K562 (cell line): ENCODE measurements around the gene TPI1. TPM values are rescaled to one million over a fixed set of nuclear protein-coding genes. Genes with fewer than 3 reads are reported as not detected.
A peak's percentile ranks its signal among the peaks of the same experiment; 100 is the strongest.

Source experiments
- ATAC-seq: fragments of 200-7000 bp; cut with Tn5 transposase; 3 replicates; pipeline ENCODE4 v1.9.1; 2020; ENCODE audit warnings: moderate library complexity
- BruUV-seq: library from RNA; stranded (reverse); fragments of 400-500 nt; replicated peaks from 2 replicates; lab custom pipeline; 2021; lab: Mats Ljungman, UMichigan
- CTCF ChIA-PET: fragments of 300-600 bp; formaldehyde crosslinking; extraction: SDS; loops from one replicate; lab custom pipeline; 2021; ENCODE audit warnings: low intra/inter-chr PET ratio; lab: Yijun Ruan, JAX
- POLR2A ChIA-PET: fragments of 300-600, 350-650 bp; sonication (Branson Sonifier 250); formaldehyde crosslinking; extraction: SDS; loops from one replicate; lab custom pipeline; 2021; ENCODE audit warnings: antibody characterized with exemption, inconsistent platforms; lab: Yijun Ruan, JAX
- DNase-seq, 4 experiments: peaks; one replicate each; pipeline versions ENCODE4 v3.0.0 to v3.0.0-alpha.2; 2011 to 2018; ENCODE audit warnings: low spot score in 3 of 4, mixed read lengths in 3 of 4; ENCODE audit errors: extremely low read depth in 1 of 4
- FAIRE-seq: peaks from 2 replicates; lab custom pipeline; 2011; peaks lifted over from hg19 to GRCh38; lab: Jason Lieb, UNC
- H2AFZ ChIP-seq: 2 replicates; pipeline ENCODE4 v1.6.0; 2011; ENCODE audit warnings: low read depth, low read length, control low read depth, inconsistent platforms
- H3K27ac ChIP-seq: fragments of 200-600 bp; 3 replicates; pipeline ENCODE4 v1.8.0; 2011; ENCODE audit warnings: low read depth, mild to moderate bottlenecking, control low read depth, inconsistent platforms, low read length, moderate library complexity, mixed read lengths; ENCODE audit errors: extremely low read depth
- H3K27me3 ChIP-seq, 2 experiments: fragments of 300-600 bp in 1 of 2; 2 replicates in 1 of 2; 3 replicates in 1 of 2; pipeline versions ENCODE4 v1.6.0 to v1.8.0; 2011; ENCODE audit warnings: inconsistent platforms in 2 of 2, low read length in 2 of 2, mild to moderate bottlenecking in 1 of 2, mixed read lengths in 1 of 2, moderate library complexity in 1 of 2; ENCODE audit not compliant: control insufficient read depth in 2 of 2, insufficient read depth in 2 of 2
- H3K36me3 ChIP-seq: fragments of 300-600 bp; 3 replicates; pipeline ENCODE4 v1.8.0; 2011; ENCODE audit warnings: mild to moderate bottlenecking, low read length, inconsistent platforms; ENCODE audit not compliant: control insufficient read depth, insufficient read depth
- H3K4me1 ChIP-seq, 2 experiments: fragments of 200-600 bp in 1 of 2; replicated peaks in 1 of 2; 2 replicates in 1 of 2; 3 replicates in 1 of 2; pipeline versions ENCODE4 v1.5.1 to v1.8.0; 2011; ENCODE audit warnings: inconsistent platforms in 2 of 2, low read length in 2 of 2, mild to moderate bottlenecking in 1 of 2, mixed read lengths in 1 of 2, moderate library complexity in 1 of 2; ENCODE audit not compliant: control insufficient read depth in 2 of 2, insufficient read depth in 2 of 2
- H3K4me2 ChIP-seq: 2 replicates; pipeline ENCODE4 v1.6.1; 2011; ENCODE audit warnings: low read length, control low read depth, inconsistent platforms, mixed read lengths; ENCODE audit not compliant: insufficient read depth
- H3K4me3 ChIP-seq: fragments of 200-600 bp; sonication (generic), shearing (Covaris generic); 2 replicates; pipeline ENCODE4 v1.5.1; 2016; ENCODE audit warnings: control low read depth, inconsistent platforms
- H3K79me2 ChIP-seq: fragments of 200-600 bp; 3 replicates; pipeline ENCODE4 v1.8.0; 2011; ENCODE audit warnings: low read length, inconsistent platforms; ENCODE audit not compliant: control insufficient read depth, insufficient read depth
- H3K9ac ChIP-seq, 2 experiments: 2 replicates each; pipeline versions ENCODE4 v1.6.0 to v1.6.1; 2011; ENCODE audit warnings: low read depth in 2 of 2, low read length in 2 of 2, control low read depth in 1 of 2, inconsistent platforms in 1 of 2, mild to moderate bottlenecking in 1 of 2, mixed read lengths in 1 of 2; ENCODE audit not compliant: insufficient read depth in 1 of 2
- H3K9me1 ChIP-seq: one replicate; pipeline ENCODE4 v1.6.0; 2011; ENCODE audit warnings: inconsistent platforms, mild to moderate bottlenecking, low read length, moderate library complexity; ENCODE audit not compliant: control insufficient read depth, insufficient read depth
- H3K9me3 ChIP-seq: replicated peaks from 2 replicates; pipeline ENCODE4 v1.5.1; 2011; ENCODE audit warnings: low read depth, low read length, inconsistent platforms; ENCODE audit not compliant: control insufficient read depth, insufficient read depth
- H4K20me1 ChIP-seq: replicated peaks from 2 replicates; pipeline ENCODE4 v1.6.1; 2011; ENCODE audit warnings: low read length, inconsistent platforms, mixed read lengths; ENCODE audit not compliant: control insufficient read depth, insufficient read depth
- HCFC1 ChIP-seq: IDR thresholded peaks from 2 replicates; pipeline ENCODE4 v1.6.1; 2012; ENCODE audit warnings: low read depth, low read length, improper control_type of control experiment
- WGBS: fragments of 100-300 bp; shearing (Covaris generic); methylation state at CpG from one replicate; pipeline ENCODE4 v1.1.6; 2016; ENCODE audit warnings: low coverage, mixed read lengths; ENCODE audit not compliant: insufficient coverage; ENCODE audit errors: missing lambda C conversion rate; 5-methylcytosine and 5-hydroxymethylcytosine counted together
- in situ Hi-C: fragments of 300-500 bp; cut with MboI; formaldehyde crosslinking; loops from 4 replicates; pipeline ENCODE4 v1.15.0; 2018; ENCODE audit warnings: inconsistent platforms, mixed read lengths
- intact Hi-C: fragments of 100-400 bp; cut with micrococcal nuclease; formaldehyde crosslinking; loops from 2 replicates; pipeline ENCODE4 v1.14.2; 2022
- polyA plus RNA-seq, 8 experiments: library from polyadenylated mRNA; depleted of rRNA in 4 of 8; stranded (reverse) in 5 of 8; unstranded in 3 of 8; fragments of >200 nt; fragmentation: Nextera tagmentation in 2 of 8; fragmentation: Illumina TruSeq in 1 of 8; extraction: Ambion mirVana in 2 of 8; extraction: Trizol in 1 of 8; gene quantifications; 2 replicates each; pipeline versions ENCODE4 v1.2.1 to v1.2.3, GENCODE V29; 2011 to 2014; ENCODE audit warnings: inconsistent platforms in 1 of 8, missing spikeins in 1 of 8
- total RNA-seq, 7 experiments: library from RNA; depleted of rRNA in 6 of 7; stranded (reverse); fragments of >200 nt in 6 of 7; fragmentation: Illumina TruSeq in 2 of 7; extraction: Trizol in 2 of 7; gene quantifications; 2 replicates each; pipeline versions ENCODE4 v1.2.1 to v1.2.3, GENCODE V29; 2011 to 2021; ENCODE audit warnings: low replicate concordance in 1 of 7
- TF ChIP-seq, protein P1 (sequence below), 2 experiments: IDR thresholded peaks; 2 replicates each; pipeline ENCODE4 v1.6.1; 2011; ENCODE audit warnings: borderline replicate concordance in 1 of 2, control low read depth in 1 of 2, low read depth in 1 of 2, low read length in 1 of 2, mild to moderate bottlenecking in 1 of 2, mixed read lengths in 1 of 2, moderate library complexity in 1 of 2; ENCODE audit not compliant: insufficient read depth in 1 of 2, insufficient read length in 1 of 2, poor library complexity in 1 of 2, severe bottlenecking in 1 of 2; ENCODE audit errors: extremely low read depth in 1 of 2

The TPI1 gene
- total and polyA plus RNA-seq, 9 of the 15 experiments (the other 6 are each of a cell fraction or from before 2014, with no cell fraction given): 662 to 4,971 (median 892) TPM

DNA sequence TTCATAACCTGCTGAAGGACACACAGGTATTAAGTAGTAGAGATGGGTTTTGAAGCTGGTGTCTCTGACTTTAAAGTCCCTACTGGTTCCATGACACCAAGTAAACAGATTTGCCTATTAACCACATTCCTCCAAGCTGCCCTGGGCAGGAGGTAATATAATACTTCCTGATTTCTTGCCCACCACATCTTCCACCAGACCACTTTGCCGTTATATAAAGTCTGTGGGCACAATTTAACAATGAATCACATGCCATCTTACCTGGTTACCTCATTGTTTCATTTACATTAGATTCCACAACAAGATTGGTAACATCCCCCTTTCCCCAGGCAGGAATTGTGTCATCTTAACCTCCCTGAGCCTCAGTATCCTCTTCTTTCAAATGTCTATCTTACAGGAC lies 36.4 kb downstream of the TPI1 start:
- no peaks in the 10 kb centered on the region for H3K27me3 ChIP-seq
- no peak for FAIRE-seq
- H3K4me3 ChIP-seq: no peak overlapping the region
- peak overlapping the region in 1 of 2 experiments; percentile 79; a peak in 1 of 4 replicates for H3K9ac ChIP-seq
- BruUV-seq: no TSS peak
- no peaks in the 10 kb centered on the region for H3K79me2 ChIP-seq
- TF ChIP-seq, protein P1, sequence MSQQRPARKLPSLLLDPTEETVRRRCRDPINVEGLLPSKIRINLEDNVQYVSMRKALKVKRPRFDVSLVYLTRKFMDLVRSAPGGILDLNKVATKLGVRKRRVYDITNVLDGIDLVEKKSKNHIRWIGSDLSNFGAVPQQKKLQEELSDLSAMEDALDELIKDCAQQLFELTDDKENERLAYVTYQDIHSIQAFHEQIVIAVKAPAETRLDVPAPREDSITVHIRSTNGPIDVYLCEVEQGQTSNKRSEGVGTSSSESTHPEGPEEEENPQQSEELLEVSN (IDR thresholded peaks at IDR 0.05; ENCODE audit: borderline replicate concordance in 1 of 2, extremely low read depth in 1 of 2, insufficient read depth in 1 of 2, insufficient read length in 1 of 2, low read depth in 1 of 2, low read length in 1 of 2, poor library complexity in 1 of 2, severe bottlenecking in 1 of 2): no peak
- no peak for TF ChIP-seq HCFC1
- TF ChIP-seq, all 486 proteins: peak for 0
- H3K9me1 ChIP-seq: no peaks in the 10 kb centered on the region
- no peaks in the 10 kb centered on the region; the same call in 1 of the 2 replicates for H3K9me3 ChIP-seq
- H3K4me1 ChIP-seq: peaks cover 13 to 25% of the 10 kb centered on the region in 2 experiments
- in situ Hi-C loops (no loop called here), intact Hi-C loops (no loop called here)
- no peaks in the 10 kb centered on the region for H4K20me1 ChIP-seq
- DNase-seq: no peak
- peak overlapping the region; percentile 98 for H2AFZ ChIP-seq
- no peaks in the 10 kb centered on the region for H3K36me3 ChIP-seq
- H3K27ac ChIP-seq: 0 out of 3 replicates have a peak overlapping the region, but pooled peaks have one; percentile 83
- POLR2A ChIA-PET: interaction anchor here (0.5 to 1.3 kb wide), 2 partner anchors 41 kb away, joined by 3 read pairs; no protein-coding TSS in a partner anchor
- no peak for ATAC-seq
- CTCF ChIA-PET: no interaction called here
- peak overlapping the region; percentile 96; the same call in 1 of the 2 replicates for H3K4me2 ChIP-seq
- 83% methylated on average over 1 of the region's 1 CpG for WGBS
